Heart left ventricle (tissue), 16 donors: ENCODE measurements around the gene CSTPP1. TPM values are rescaled to one million over a fixed set of nuclear protein-coding genes. Genes with fewer than 3 reads are reported as not detected.

Experiments used
- ATAC-seq, 4 donors: fragments of 200-7000 bp; cut with Tn5 transposase; one replicate each; pipeline ENCODE4 v1.9.1; 2020 to 2022; ENCODE audit warnings: moderate library complexity in 4 of 4, mild to moderate bottlenecking in 3 of 4, moderate number of reproducible peaks in 1 of 4
- DNase-seq, 5 donors: peaks; one replicate each; pipeline ENCODE4 v3.0.0-alpha.2; 2020
- H3K27ac ChIP-seq, 12 donors: fragments of 200-600 bp; sonication (generic) in 4 of 12; one replicate each; pipeline versions ENCODE4 v1.5.0 to v1.8.0; 2016 to 2022; ENCODE audit warnings: mild to moderate bottlenecking in 2 of 12
- H3K27me3 ChIP-seq, 9 donors: fragments of 200-600 bp; sonication (generic) in 2 of 9; one replicate each; pipeline versions ENCODE4 v1.5.1 to v1.8.0; 2016 to 2022; ENCODE audit warnings: mild to moderate bottlenecking in 3 of 9
- H3K36me3 ChIP-seq, 9 donors: fragments of 200-600 bp; sonication (generic) in 2 of 9; one replicate each; pipeline versions ENCODE4 v1.5.0 to v1.8.0; 2018 to 2022; ENCODE audit warnings: mild to moderate bottlenecking in 2 of 9
- H3K4me1 ChIP-seq, 12 donors: fragments of 200-600 bp; sonication (generic) in 4 of 12; one replicate each; pipeline versions ENCODE4 v1.5.0 to v1.8.0; 2016 to 2022; ENCODE audit warnings: mild to moderate bottlenecking in 3 of 12
- H3K4me3 ChIP-seq, 12 donors: fragments of 200-600 bp; sonication (generic) in 4 of 12; one replicate each; pipeline versions ENCODE4 v1.5.0 to v1.8.0; 2017 to 2022; ENCODE audit warnings: mild to moderate bottlenecking in 9 of 12, moderate library complexity in 4 of 12
- H3K9me3 ChIP-seq, 12 donors: fragments of 200-600 bp; sonication (generic) in 4 of 12; one replicate each; pipeline versions ENCODE4 v1.5.0 to v1.8.0; 2016 to 2022; ENCODE audit warnings: mild to moderate bottlenecking in 1 of 12
- POLR2A ChIP-seq, 2 donors: fragments of 450-650 bp; IDR thresholded peaks; one replicate each; pipeline ENCODE4 v1.6.1; 2017; ENCODE audit warnings: antibody characterized with exemption in 2 of 2, mild to moderate bottlenecking in 2 of 2, moderate library complexity in 2 of 2
- WGBS, 4 donors: extraction: QIAGEN DNeasy Blood & Tissue Kit in 2 of 4; methylation state at CpG; one replicate each; pipeline versions ENCODE4 v1.1.5 to v1.1.7; 2013 to 2018; 5-methylcytosine and 5-hydroxymethylcytosine counted together
- intact Hi-C, 10 donors: fragments of 100-400 bp; cut with DNase I; formaldehyde crosslinking; loops; one replicate each; pipeline versions ENCODE4 v1.11.1 to v1.14.2; 2022
- long read RNA-seq, 3 donors: library from polyadenylated mRNA; unstranded; transcript quantifications; one replicate each; pipeline ENCODE4 v2.0.0, GENCODE V29; 2020 to 2021
- polyA plus RNA-seq, 2 donors: library from polyadenylated mRNA; stranded (reverse); fragments of 200-250 nt; gene quantifications; one replicate each; pipeline ENCODE4 v1.2.3, GENCODE V29; 2013
- total RNA-seq, 9 donors: library from RNA; depleted of rRNA in 2 of 9; stranded (reverse); fragments of >200 nt in 2 of 9; fragmentation: NEBNext Ultra II Directional in 3 of 9; extraction: Animal tissue kit (Norgen Biotek cat#: 25700) in 3 of 9; gene quantifications; one replicate each; pipeline versions ENCODE4 v1.1.0 to v1.2.4, GENCODE V29; 2016 to 2023
- TF ChIP-seq, protein P1 (sequence below), 12 donors: fragments of 200-600 bp; sonication (generic) in 4 of 12; IDR thresholded peaks; one replicate each; pipeline versions ENCODE4 v1.5.0 to v1.8.0; 2018 to 2022; ENCODE audit warnings: antibody characterized with exemption in 12 of 12, mild to moderate bottlenecking in 5 of 12
- donor health status: ischemic (EF 13 %, LVEDD 7.1; RV severe dilation, severe dysfunction).
- donor health status: healthy with polysubstance abuse.
- donor health status: DM: no; HTN: yes; CAD: no.
- donor health status: DM: no; HTN: no; CAD: no.
- donor health status: ischemic (EF 25% LVEDD 6.9; RV normal size, moderate dysfunction).
- donor health status: ischemic (EF 25% LVEDD 5.7; RV mildly dilated, moderate dysfunction).
- donor health status: healthy.
- donor health status: DM: yes; HTN: yes; CAD: no.
- donor health status: ischemic (EF 35%, LVEDD 5.7; RV mildly dilated, moderate dysfunction).
- donor health status: nonischemic (EF 11% LVEDD 7.7; RV severe dilation, severe dysfunction).
- donor health status: DM: yes; HTN: yes; CAD: no.
- donor health status: PGD.
- donor health status: ischemic (EF 29% LVEDD 5.4; RV normal size, mild dysfunction).
- donor health status: nonischemic (EF 23%, LVEDD 6.1; RV moderate dilation, normal function).

Gene CSTPP1, protein sequence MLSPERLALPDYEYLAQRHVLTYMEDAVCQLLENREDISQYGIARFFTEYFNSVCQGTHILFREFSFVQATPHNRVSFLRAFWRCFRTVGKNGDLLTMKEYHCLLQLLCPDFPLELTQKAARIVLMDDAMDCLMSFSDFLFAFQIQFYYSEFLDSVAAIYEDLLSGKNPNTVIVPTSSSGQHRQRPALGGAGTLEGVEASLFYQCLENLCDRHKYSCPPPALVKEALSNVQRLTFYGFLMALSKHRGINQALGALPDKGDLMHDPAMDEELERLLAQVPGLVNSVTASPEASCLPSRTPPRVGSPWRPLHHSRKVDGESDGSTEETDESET
- total RNA-seq (10 to 100 TPM; 12.7 to 19.4 (median 14.7) TPM), polyA plus RNA-seq (10 to 100 TPM in 1 of 2 donors, 1 to 10 TPM in 1; 9.9 to 33.4 TPM)
- long read RNA-seq, donor 1, transcript C11orf49-201 (9 exons, 1,645 nt) = major isoform, 19 of 36 reads
- long read RNA-seq, donor 1, partial matches to known transcripts = 1 of 36 reads
- long read RNA-seq, donor 1, other reads (novel, unspliced or antisense) = 8 of 36 reads
- long read RNA-seq, donor 2, transcript C11orf49-207 (8 exons, 1,527 nt) = minor isoform, 8 of 137 reads
- long read RNA-seq, donor 2, transcript C11orf49-201 (9 exons, 1,645 nt) = major isoform, 86 of 137 reads
- long read RNA-seq, donor 2, transcript C11orf49-204 (8 exons, 1,916 nt) = minor isoform, 11 of 137 reads
- long read RNA-seq, donor 2, transcript C11orf49-202 (9 exons, 1,651 nt) = minor isoform, 5 of 137 reads
- long read RNA-seq, donor 2, partial matches to known transcripts = 5 of 137 reads
- long read RNA-seq, donor 2, other reads (novel, unspliced or antisense) = 12 of 137 reads
- long read RNA-seq, donor 3, transcript C11orf49-201 (9 exons, 1,645 nt) = major isoform, 27 of 45 reads
- long read RNA-seq, donor 3, partial matches to known transcripts = 8 of 45 reads
- long read RNA-seq, donor 3, other reads (novel, unspliced or antisense) = 3 of 45 reads

DNA sequence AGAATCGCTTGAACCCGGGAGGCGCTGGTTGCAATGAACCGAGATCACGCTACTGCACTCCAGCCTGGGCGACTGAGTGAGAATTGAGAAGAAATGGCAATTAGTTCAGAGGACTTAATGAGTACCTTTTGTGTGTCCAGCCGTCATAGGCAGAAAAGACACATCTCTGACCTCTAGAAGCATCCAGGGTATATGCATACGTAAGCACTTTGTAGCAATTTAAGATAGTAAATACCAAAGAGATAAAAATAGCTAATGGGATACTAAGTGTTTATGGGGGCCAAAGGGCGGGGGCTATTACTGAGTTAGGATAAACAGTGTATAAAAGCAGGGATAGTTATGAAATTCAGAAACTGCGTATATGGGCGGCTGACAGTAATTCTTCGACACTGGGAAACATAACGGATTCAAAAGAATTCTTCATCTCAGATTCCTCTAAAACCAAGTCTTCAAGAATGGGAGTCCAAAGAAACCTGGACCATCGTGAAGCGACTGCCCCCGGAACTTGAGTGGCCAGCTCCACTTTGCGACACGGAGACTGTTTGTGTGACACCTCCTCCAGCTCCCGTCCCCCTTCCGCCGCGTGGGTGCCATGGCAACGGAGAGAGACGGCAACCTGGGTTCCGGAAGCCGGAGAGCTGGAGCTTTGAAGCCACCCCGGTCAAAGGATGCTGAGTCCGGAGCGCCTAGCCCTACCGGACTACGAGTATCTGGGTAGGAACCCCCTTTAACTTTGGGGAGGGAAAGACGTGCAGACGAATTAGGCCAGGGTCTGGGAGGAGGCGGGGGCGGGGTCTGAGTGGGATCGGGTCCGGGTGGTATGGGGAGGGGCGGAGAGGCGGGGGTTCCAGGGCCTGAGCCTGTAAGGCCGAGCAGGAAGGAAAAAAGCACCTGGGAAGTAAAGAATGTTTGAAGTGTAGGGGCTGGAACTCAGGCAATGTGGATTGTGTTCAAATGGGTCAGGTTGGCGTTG, at the start of gene CSTPP1:
TSS of gene CSTPP1 (plus strand) at position 624 of the 973 bp plus-strand sequence. CDS start at position 669, 45 bp downstream.
- Histone ChIP-seq H3K36me3 (peaks cover 0 to 7% (median 0%) of the 10 kb centered on the region in 9 donors), H3K27me3 (no peaks in the 10 kb centered on the region), H3K4me3 (peak within 1 kb of the TSS; percentile 44 to 83 (median 64)), H3K4me1 (peaks cover 0 to 14% (median 8%) of the 10 kb centered on the region in 12 donors), H3K9me3 (no peaks in the 10 kb centered on the region), H3K27ac (peak within 1 kb of the TSS in 8 of 12 donors; percentile 22 to 69 (median 40))
- intact Hi-C loops = no loop called here
- 21 to 22% (median 21%) methylated on average over 39 to 41 of the region's 41 CpGs for WGBS, 4 donors
- peak; percentile 90 to 96 (median 95) for DNase-seq
- peak; percentile 86 to 98 (median 98) for ATAC-seq
- TF ChIP-seq POLR2A (IDR thresholded peaks at IDR 0.05) = peak in 1 of 2 donors; percentile 30
- TF ChIP-seq, protein P1, sequence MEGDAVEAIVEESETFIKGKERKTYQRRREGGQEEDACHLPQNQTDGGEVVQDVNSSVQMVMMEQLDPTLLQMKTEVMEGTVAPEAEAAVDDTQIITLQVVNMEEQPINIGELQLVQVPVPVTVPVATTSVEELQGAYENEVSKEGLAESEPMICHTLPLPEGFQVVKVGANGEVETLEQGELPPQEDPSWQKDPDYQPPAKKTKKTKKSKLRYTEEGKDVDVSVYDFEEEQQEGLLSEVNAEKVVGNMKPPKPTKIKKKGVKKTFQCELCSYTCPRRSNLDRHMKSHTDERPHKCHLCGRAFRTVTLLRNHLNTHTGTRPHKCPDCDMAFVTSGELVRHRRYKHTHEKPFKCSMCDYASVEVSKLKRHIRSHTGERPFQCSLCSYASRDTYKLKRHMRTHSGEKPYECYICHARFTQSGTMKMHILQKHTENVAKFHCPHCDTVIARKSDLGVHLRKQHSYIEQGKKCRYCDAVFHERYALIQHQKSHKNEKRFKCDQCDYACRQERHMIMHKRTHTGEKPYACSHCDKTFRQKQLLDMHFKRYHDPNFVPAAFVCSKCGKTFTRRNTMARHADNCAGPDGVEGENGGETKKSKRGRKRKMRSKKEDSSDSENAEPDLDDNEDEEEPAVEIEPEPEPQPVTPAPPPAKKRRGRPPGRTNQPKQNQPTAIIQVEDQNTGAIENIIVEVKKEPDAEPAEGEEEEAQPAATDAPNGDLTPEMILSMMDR (IDR thresholded peaks at IDR 0.05) = no peak

DNA sequence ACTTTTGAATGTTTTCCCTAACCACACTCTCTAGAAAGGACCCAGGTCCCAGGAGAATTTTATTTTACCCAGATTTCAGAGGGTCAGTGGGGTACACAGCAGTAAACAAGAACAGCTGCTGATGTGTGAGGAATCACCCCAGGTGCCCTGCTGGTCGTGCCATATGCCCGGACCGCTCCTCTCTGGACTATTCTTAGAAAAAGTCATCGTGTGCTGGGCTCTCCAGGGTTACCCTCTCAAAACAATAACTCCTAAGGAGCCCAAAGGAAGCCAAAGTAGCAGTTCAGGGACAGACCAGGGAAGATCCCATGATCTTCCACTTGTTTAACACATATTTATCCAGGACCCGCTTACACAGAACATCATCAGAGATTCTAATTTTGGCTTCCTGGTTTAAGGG, 47.9 kb upstream of the CSTPP1 start:
- Histone ChIP-seq H3K27ac (no peak overlapping the region), H3K36me3 (peaks cover 0 to 54% (median 24%) of the 10 kb centered on the region in 9 donors), H3K4me3 (no peak overlapping the region), H3K4me1 (no peaks in the 10 kb centered on the region), H3K27me3 (peaks cover 0 to 4% (median 0%) of the 10 kb centered on the region in 9 donors), H3K9me3 (no peaks in the 10 kb centered on the region)
- 80 to 89% (median 86%) methylated on average over 5 of the region's 5 CpGs for WGBS, 4 donors
- no peak for ATAC-seq
- intact Hi-C loops = loop anchor here (1.0 to 10.0 kb wide), 6 partner anchors 264 to 469 kb away; partner anchors contain the start of gene MYBPC3 (in 1 of the 10)
- DNase-seq = no peak
- TF ChIP-seq POLR2A (IDR thresholded peaks at IDR 0.05) = no peak

DNA sequence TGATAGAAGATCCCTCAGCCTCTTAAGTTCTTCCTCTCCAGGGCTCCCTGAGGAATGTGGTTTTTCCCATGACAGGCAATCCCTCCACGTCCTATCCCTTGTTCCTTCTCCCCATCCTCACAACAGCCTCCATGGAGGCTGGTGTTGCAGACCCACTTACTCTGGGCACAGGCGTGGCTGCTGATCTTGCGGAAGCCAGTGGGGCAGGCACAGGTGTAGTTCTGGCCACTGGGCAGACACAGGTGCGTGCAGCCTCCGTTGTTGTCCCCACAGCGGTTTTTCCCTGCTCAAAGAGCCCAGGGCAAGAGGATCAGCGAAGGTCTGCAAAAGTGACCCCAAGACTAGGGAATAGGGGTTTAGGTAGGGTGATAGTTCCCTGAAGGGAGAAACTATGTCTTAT, 47.3 kb upstream of the CSTPP1 start:
- WGBS, 4 donors = 69 to 88% (median 81%) methylated on average over 5 to 7 of the region's 7 CpGs
- Histone ChIP-seq H3K27ac (no peak overlapping the region), H3K27me3 (peaks cover 0 to 4% (median 0%) of the 10 kb centered on the region in 9 donors), H3K4me3 (no peak overlapping the region), H3K36me3 (peaks cover 0 to 53% (median 21%) of the 10 kb centered on the region in 9 donors), H3K9me3 (no peaks in the 10 kb centered on the region), H3K4me1 (no peaks in the 10 kb centered on the region)
- TF ChIP-seq, protein P1 (IDR thresholded peaks at IDR 0.05) = no peak
- no peak for TF ChIP-seq POLR2A (IDR thresholded peaks at IDR 0.05)
- ATAC-seq (peak in 2 of 4 donors; percentile 19 to 38), DNase-seq (no peak)
- intact Hi-C loops = loop anchor here (1.0 to 10.0 kb wide), 6 partner anchors 264 to 468 kb away; partner anchors contain the start of gene MYBPC3 (in 1 of the 10)
